VCaP (cell line): ENCODE results near the gene ZNF471.

Source experiments
- H3K27ac ChIP-seq: fragments of 450-650 bp; 2 replicates; pipeline ENCODE4 v1.5.1; 2017
- TF ChIP-seq, protein P1 (sequence below): fragments of 450-650 bp; conservative IDR thresholded peaks from 2 replicates; pipeline ENCODE4 v1.5.1; 2017; ENCODE audit warnings: mild to moderate bottlenecking, moderate library complexity

ZNF471 gene

DNA sequence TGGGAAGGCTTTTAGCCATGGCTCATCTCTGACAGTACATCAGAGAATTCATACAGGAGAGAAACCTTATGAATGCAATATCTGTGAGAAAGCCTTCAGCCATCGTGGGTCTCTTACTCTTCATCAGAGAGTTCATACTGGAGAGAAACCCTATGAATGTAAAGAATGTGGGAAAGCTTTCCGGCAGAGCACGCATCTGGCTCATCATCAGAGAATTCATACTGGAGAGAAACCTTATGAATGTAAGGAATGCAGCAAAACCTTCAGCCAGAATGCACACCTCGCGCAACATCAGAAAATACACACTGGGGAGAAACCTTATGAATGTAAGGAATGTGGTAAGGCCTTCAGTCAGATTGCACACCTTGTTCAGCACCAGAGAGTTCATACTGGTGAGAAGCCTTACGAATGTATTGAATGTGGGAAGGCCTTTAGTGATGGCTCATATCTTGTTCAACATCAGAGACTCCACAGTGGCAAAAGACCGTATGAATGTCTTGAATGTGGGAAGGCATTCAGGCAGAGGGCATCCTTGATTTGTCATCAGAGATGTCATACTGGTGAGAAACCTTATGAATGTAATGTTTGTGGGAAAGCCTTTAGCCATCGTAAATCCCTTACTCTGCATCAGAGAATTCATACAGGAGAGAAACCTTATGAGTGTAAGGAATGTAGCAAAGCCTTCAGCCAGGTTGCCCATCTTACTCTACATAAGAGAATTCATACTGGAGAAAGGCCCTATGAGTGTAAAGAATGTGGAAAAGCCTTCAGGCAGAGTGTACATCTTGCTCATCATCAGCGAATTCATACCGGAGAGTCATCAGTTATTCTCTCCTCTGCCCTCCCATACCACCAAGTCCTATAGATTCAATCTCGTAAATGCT lies 70.3 kb downstream of the ZNF471 start:
- TF ChIP-seq, protein P1, sequence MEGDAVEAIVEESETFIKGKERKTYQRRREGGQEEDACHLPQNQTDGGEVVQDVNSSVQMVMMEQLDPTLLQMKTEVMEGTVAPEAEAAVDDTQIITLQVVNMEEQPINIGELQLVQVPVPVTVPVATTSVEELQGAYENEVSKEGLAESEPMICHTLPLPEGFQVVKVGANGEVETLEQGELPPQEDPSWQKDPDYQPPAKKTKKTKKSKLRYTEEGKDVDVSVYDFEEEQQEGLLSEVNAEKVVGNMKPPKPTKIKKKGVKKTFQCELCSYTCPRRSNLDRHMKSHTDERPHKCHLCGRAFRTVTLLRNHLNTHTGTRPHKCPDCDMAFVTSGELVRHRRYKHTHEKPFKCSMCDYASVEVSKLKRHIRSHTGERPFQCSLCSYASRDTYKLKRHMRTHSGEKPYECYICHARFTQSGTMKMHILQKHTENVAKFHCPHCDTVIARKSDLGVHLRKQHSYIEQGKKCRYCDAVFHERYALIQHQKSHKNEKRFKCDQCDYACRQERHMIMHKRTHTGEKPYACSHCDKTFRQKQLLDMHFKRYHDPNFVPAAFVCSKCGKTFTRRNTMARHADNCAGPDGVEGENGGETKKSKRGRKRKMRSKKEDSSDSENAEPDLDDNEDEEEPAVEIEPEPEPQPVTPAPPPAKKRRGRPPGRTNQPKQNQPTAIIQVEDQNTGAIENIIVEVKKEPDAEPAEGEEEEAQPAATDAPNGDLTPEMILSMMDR: no peak
- no peak overlapping the region for H3K27ac ChIP-seq
